GM12801 (cell line): ENCODE measurements around the gene STK32B.

Experiments
- TF ChIP-seq, protein P1 (sequence below): IDR thresholded peaks from one replicate; pipeline ENCODE4 v1.5.1; 2011; ENCODE audit warnings: control low read depth; ENCODE audit not compliant: insufficient read length; ENCODE audit errors: extremely low read depth

The STK32B gene

DNA sequence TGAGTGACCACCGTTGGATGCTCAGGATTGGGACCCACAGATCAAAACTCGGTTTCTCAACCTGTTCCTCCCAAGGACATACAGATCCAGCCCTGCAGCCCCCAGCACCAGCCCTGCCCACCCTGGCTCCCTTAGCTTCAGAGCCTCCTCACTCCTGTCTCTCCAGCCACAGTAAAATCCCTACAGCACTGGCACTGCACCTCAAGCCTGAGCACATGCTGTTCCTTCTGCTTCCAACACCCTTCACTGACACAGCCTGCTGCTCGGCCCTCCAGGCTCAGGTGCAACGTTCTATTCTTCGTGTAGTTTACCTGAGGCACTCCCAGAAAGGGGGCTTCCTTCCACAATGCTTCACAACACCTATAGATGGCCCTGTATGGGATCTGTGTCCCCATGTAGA, 493.5 kb downstream of the STK32B start:
- TF ChIP-seq, protein P1, sequence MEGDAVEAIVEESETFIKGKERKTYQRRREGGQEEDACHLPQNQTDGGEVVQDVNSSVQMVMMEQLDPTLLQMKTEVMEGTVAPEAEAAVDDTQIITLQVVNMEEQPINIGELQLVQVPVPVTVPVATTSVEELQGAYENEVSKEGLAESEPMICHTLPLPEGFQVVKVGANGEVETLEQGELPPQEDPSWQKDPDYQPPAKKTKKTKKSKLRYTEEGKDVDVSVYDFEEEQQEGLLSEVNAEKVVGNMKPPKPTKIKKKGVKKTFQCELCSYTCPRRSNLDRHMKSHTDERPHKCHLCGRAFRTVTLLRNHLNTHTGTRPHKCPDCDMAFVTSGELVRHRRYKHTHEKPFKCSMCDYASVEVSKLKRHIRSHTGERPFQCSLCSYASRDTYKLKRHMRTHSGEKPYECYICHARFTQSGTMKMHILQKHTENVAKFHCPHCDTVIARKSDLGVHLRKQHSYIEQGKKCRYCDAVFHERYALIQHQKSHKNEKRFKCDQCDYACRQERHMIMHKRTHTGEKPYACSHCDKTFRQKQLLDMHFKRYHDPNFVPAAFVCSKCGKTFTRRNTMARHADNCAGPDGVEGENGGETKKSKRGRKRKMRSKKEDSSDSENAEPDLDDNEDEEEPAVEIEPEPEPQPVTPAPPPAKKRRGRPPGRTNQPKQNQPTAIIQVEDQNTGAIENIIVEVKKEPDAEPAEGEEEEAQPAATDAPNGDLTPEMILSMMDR: no peak

DNA sequence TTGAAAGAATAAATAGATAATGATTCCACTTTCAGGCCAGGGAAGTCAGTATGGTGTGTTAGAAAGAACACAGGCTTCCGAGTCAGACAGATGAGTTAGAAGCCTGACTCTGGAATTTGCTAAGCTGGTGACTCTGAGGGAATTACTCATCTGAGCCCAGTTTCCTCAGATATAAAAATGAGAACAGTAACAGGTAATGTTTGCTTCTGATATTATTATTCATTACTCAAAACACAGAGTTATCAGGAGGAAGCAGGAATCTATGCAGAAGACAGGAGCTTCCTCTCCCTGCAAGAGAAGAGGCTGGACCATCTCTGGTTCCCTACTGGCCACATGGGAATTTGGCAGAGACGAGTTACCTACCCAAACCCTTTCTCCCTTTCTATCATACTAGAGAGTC, 494.0 kb downstream of the STK32B start:
- TF ChIP-seq, protein P1: no peak

DNA sequence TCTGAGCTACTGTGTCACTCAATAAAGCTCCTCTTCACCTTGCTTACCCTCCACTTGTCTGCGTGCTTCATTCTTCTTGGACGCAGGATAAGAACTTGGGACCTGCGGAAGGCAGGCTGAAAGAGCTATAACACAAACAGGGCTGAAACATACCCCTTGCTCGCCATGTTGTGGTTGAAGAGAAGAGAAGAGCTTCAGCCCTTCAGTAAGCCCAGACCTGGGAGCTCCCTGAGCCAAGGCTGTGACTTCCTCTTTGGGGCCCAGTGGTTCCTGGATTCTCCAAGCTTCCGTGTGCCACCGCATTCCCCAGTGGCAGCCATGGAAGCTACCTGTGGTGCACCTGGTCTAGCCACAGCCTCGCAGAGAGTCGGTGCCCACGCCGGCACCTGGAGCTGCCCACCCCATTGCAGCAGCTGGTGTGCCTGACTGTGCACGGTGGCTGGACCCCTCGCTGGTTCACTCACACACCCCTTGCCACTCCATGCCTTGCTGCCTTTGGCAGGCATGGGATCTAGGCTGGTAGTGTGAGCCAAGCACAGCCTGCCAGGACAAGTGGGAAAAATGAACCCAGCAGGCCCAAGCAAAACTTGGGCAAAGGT, 496.5 kb downstream of the STK32B start:
- TF ChIP-seq, protein P1: no peak
